IMR-90 (cell line): Measurements from ENCODE around the gene ZDHHC11B.
"Not testable (repeated sequence)": the region's sequence is repeated elsewhere in the genome, so short reads cannot be mapped to it uniquely, and the experiment has no call there.

Experiments
- BHLHE40 ChIP-seq: fragments of 150-350 bp; IDR thresholded peaks from 2 replicates; pipeline ENCODE4 v1.6.1; 2016; ENCODE audit warnings: mild to moderate bottlenecking, low read depth, low read length
- CHD1 ChIP-seq: IDR thresholded peaks from 2 replicates; pipeline ENCODE4 v1.6.1; 2012; ENCODE audit warnings: low read depth, low read length, improper control_type of control experiment
- CTCF ChIP-seq: conservative IDR thresholded peaks from 2 replicates; pipeline ENCODE4 v1.5.1; 2012; ENCODE audit warnings: mild to moderate bottlenecking, low read depth, low read length, improper control_type of control experiment
- ELK1 ChIP-seq: fragments of 150-350 bp; IDR thresholded peaks from 2 replicates; pipeline ENCODE4 v1.6.1; 2016; ENCODE audit warnings: low read depth, mild to moderate bottlenecking, low read length, moderate library complexity, borderline replicate concordance
- MAFK ChIP-seq: IDR thresholded peaks from 2 replicates; pipeline ENCODE4 v1.6.1; 2012; ENCODE audit warnings: low read depth, low read length, improper control_type of control experiment
- POLR2A ChIP-seq: IDR thresholded peaks from 2 replicates; pipeline ENCODE4 v1.6.1; 2012; ENCODE audit warnings: mild to moderate bottlenecking, low read depth, low read length
- RAD21 ChIP-seq: IDR thresholded peaks from 2 replicates; pipeline ENCODE4 v1.6.1; 2012; ENCODE audit warnings: low read length, improper control_type of control experiment
- RCOR1 ChIP-seq: IDR thresholded peaks from 2 replicates; pipeline ENCODE4 v1.6.1; 2012; ENCODE audit warnings: mild to moderate bottlenecking, low read length, improper control_type of control experiment; ENCODE audit not compliant: insufficient replicate concordance
- RFX5 ChIP-seq: IDR thresholded peaks from 2 replicates; pipeline ENCODE4 v1.8.0; 2012; ENCODE audit warnings: low read depth, mild to moderate bottlenecking, low read length, moderate library complexity
- SMC3 ChIP-seq: fragments of 150-350 bp; IDR thresholded peaks from 2 replicates; pipeline ENCODE4 v1.6.1; 2016; ENCODE audit warnings: low read depth, mild to moderate bottlenecking, antibody characterized with exemption, low read length, moderate library complexity

GRCh38 chr5:807719-808514 lies 23.4 kb upstream of the ZDHHC11B start:
- not testable (repeated sequence) for TF ChIP-seq CTCF, ELK1, POLR2A, RAD21, RFX5, BHLHE40, SMC3, CHD1, MAFK, RCOR1
